Kidney tubule cell (primary cell): ENCODE results near the gene MKLN1.
"Not testable (repeated sequence)": the region's sequence is repeated elsewhere in the genome, so short reads cannot be mapped to it uniquely, and the experiment has no call there.

ENCODE experiments used
- DNase-seq: peaks from one replicate; pipeline ENCODE4 v3.0.0-alpha.2; 2018; ENCODE audit warnings: low spot score

Gene MKLN1

GRCh38 chr7:131400681-131401176, 73.1 kb downstream of the MKLN1 start:
- peak; percentile 5 for DNase-seq

- no peak for DNase-seq
Observed at GRCh38 chr7:131401194-131401593, 73.5 kb downstream of the MKLN1 start.

GRCh38 chr7:131403322-131403721, 75.6 kb downstream of the MKLN1 start:
- no peak for DNase-seq

GRCh38 chr7:131404226-131404911, 76.7 kb downstream of the MKLN1 start:
- DNase-seq: no peak

- DNase-seq: no peak
Observed at GRCh38 chr7:131409129-131409766, 81.6 kb downstream of the MKLN1 start.

GRCh38 chr7:131412031-131412430, 84.4 kb downstream of the MKLN1 start:
- DNase-seq: no peak

GRCh38 chr7:131413711-131414110, 86.0 kb downstream of the MKLN1 start:
- no peak for DNase-seq

- peak; percentile 35 for DNase-seq
Observed at GRCh38 chr7:131424219-131424822, 96.6 kb downstream of the MKLN1 start.

- DNase-seq: no peak
Observed at GRCh38 chr7:131425992-131426391, 98.3 kb downstream of the MKLN1 start.

GRCh38 chr7:131430826-131431225, 103.2 kb downstream of the MKLN1 start:
- not testable (repeated sequence) for DNase-seq

GRCh38 chr7:131431289-131431688, 103.6 kb downstream of the MKLN1 start:
- peak; percentile 17 for DNase-seq

GRCh38 chr7:131431756-131432155, 104.1 kb downstream of the MKLN1 start:
- no peak for DNase-seq

- no peak for DNase-seq
Observed at GRCh38 chr7:131436384-131436783, 108.7 kb downstream of the MKLN1 start.

- DNase-seq: no peak
Observed at GRCh38 chr7:131438969-131439368, 111.3 kb downstream of the MKLN1 start.

GRCh38 chr7:131443496-131443895, 115.8 kb downstream of the MKLN1 start:
- DNase-seq: no peak

GRCh38 chr7:131444683-131445082, 117.0 kb downstream of the MKLN1 start:
- DNase-seq: no peak

- no peak for DNase-seq
Observed at GRCh38 chr7:131449373-131449902, 121.8 kb downstream of the MKLN1 start.

- DNase-seq: peak; percentile 47
Observed at GRCh38 chr7:131454498-131454897, 126.8 kb downstream of the MKLN1 start.

GRCh38 chr7:131455001-131455400, 127.3 kb downstream of the MKLN1 start:
- no peak for DNase-seq

- DNase-seq: peak; percentile 79
Observed at GRCh38 chr7:131455546-131455945, 127.9 kb downstream of the MKLN1 start.

GRCh38 chr7:131456338-131456737, 128.7 kb downstream of the MKLN1 start:
- DNase-seq: no peak

GRCh38 chr7:131459256-131459655, 131.6 kb downstream of the MKLN1 start:
- peak; percentile 62 for DNase-seq

GRCh38 chr7:131462059-131462458, 134.4 kb downstream of the MKLN1 start:
- DNase-seq: no peak
